ENCODE data around the gene PURB.

DNA sequence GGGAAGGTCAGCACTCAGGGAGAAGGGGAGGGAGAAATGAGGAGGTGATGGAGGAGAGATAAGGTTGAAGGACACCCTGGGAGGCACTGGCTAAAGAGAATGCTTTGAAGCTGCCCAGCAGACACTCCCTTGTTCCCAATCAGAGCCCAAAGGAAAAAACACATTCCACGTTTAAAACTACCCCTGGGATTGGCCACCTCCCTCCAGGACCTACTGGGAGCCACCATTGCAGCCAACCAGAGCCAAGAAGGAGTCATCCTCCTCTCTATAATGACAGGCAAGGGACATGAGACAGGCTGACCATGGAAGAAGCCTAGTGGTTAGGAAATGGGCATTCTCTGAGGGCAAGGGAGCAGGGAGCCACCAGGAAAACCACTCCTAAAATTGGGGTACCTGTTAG lies 49.7 kb upstream of the PURB start:
- TF ChIP-seq CTCF (IDR thresholded peaks at IDR 0.05): no peak
- TF ChIP-seq POLR2A (IDR thresholded peaks at IDR 0.05): no peak
